Spleen (tissue), 11 donors: ENCODE results near the gene HYDIN. TPM values are rescaled to one million over a fixed set of nuclear protein-coding genes. Genes with fewer than 3 reads are reported as not detected.

ENCODE experiments used
- DNase-seq: peaks from one replicate; pipeline ENCODE4 v3.0.0-alpha.2; 2020
- H3K27ac ChIP-seq, 8 donors: fragments of 200-600 bp; sonication (generic) in 7 of 8; 1 replicate in 4 of 8; 2 replicates in 4 of 8; pipeline versions ENCODE4 v1.5.0 to v1.8.0; 2016 to 2021; ENCODE audit warnings: inconsistent platforms in 4 of 8, mild to moderate bottlenecking in 4 of 8, moderate library complexity in 1 of 8
- H3K27me3 ChIP-seq, 7 donors: fragments of 200-600 bp; sonication (generic) in 6 of 7; replicated peaks in 1 of 7; 1 replicate in 4 of 7; 2 replicates in 3 of 7; pipeline versions ENCODE4 v1.5.0 to v1.8.0; 2016 to 2021; ENCODE audit warnings: inconsistent platforms in 3 of 7, mild to moderate bottlenecking in 1 of 7
- H3K36me3 ChIP-seq, 6 donors: fragments of 200-600 bp; sonication (generic) in 5 of 6; 1 replicate in 4 of 6; 2 replicates in 2 of 6; pipeline versions ENCODE4 v1.5.0 to v1.8.0; 2016 to 2021; ENCODE audit warnings: inconsistent platforms in 2 of 6
- H3K4me1 ChIP-seq, 6 donors: fragments of 200-600 bp; sonication (generic) in 5 of 6; 1 replicate in 3 of 6; 2 replicates in 3 of 6; pipeline versions ENCODE4 v1.5.0 to v1.8.0; 2016 to 2021; ENCODE audit warnings: inconsistent platforms in 3 of 6
- H3K4me3 ChIP-seq, 8 donors: fragments of 200-600 bp; sonication (generic) in 7 of 8; 1 replicate in 4 of 8; 2 replicates in 4 of 8; pipeline versions ENCODE4 v1.5.0 to v1.8.0; 2016 to 2021; ENCODE audit warnings: inconsistent platforms in 4 of 8, mild to moderate bottlenecking in 4 of 8, moderate library complexity in 2 of 8
- H3K9me3 ChIP-seq, 8 donors: fragments of 200-600 bp; sonication (generic) in 7 of 8; 1 replicate in 4 of 8; 2 replicates in 4 of 8; pipeline versions ENCODE4 v1.5.0 to v1.8.0; 2016 to 2021; ENCODE audit warnings: inconsistent platforms in 4 of 8
- CTCF ChIP-seq, 11 experiments: fragments of 200-600 bp in 7 of 11; fragments of 450-650 bp in 4 of 11; sonication (generic) in 4 of 11; IDR thresholded peaks in 8 of 11; conservative IDR thresholded peaks in 3 of 11; 1 replicate in 7 of 11; 2 replicates in 4 of 11; pipeline versions ENCODE4 v1.4.0 to v1.8.0; 2016 to 2021; ENCODE audit warnings: antibody characterized with exemption in 11 of 11, inconsistent platforms in 4 of 11, mild to moderate bottlenecking in 1 of 11
- POLR2A ChIP-seq, 3 donors: fragments of 450-650 bp; IDR thresholded peaks; one replicate each; pipeline ENCODE4 v1.5.1; 2017; ENCODE audit warnings: antibody characterized with exemption in 3 of 3, mild to moderate bottlenecking in 1 of 3
- POLR2AphosphoS5 ChIP-seq, 3 donors: sonication (generic); formaldehyde crosslinking; IDR thresholded peaks; one replicate each; pipeline ENCODE4 v1.5.1; 2017; ENCODE audit warnings: antibody characterized with exemption in 3 of 3
- WGBS, 5 donors: extraction: QIAGEN DNeasy Blood & Tissue Kit in 3 of 5; methylation state at CpG; one replicate each; pipeline versions ENCODE4 v1.1.5 to v1.1.7; 2013 to 2018; 5-methylcytosine and 5-hydroxymethylcytosine counted together
- intact Hi-C: fragments of 100-400 bp; cut with DNase I; formaldehyde crosslinking; loops from one replicate; pipeline ENCODE4 v1.15.0; 2023; ENCODE audit warnings: low total_unique reads
- polyA plus RNA-seq, 3 donors: library from polyadenylated mRNA; stranded (reverse); fragments of 200-250 nt; gene quantifications; one replicate each; pipeline ENCODE4 v1.2.1, GENCODE V29; 2013
- total RNA-seq, 7 donors: library from RNA; depleted of rRNA in 3 of 7; stranded (reverse); fragments of >200 nt in 3 of 7; fragmentation: NEBNext Ultra II Directional in 4 of 7; extraction: Animal tissue kit (Norgen Biotek cat#: 25700) in 4 of 7; gene quantifications; one replicate each; pipeline versions ENCODE4 v1.1.0 to v1.2.1, GENCODE V29; 2016 to 2021
- donor health status: healthy with polysubstance abuse.
- donor health status: DM: no; HTN: no; CAD: no; lungs with moderate emphysema.
- donor health status: DM: no; HTN: no; CAD: no.
- donor health status: Bipolar disorder and iron deficiency.
- donor health status: healthy.
- donor health status: DM: no; HTN: no; CAD: no.
- donor health status: DM: yes; HTN: yes; CAD: no.

HYDIN gene
- total and polyA plus RNA-seq, 10 donors: 0.05 to 2.2 (median 0.42) TPM

- no peak for TF ChIP-seq POLR2AphosphoS5 (IDR thresholded peaks at IDR 0.05)
- no peak for TF ChIP-seq POLR2A (IDR thresholded peaks at IDR 0.05)
- TF ChIP-seq CTCF (IDR thresholded peaks at IDR 0.05 in 8 of 11, conservative IDR thresholded peaks at IDR 0.05 in 3 of 11): no peak
- Histone ChIP-seq H3K36me3 (no peaks in the 10 kb centered on the region), H3K4me1 (peaks cover 0 to 5% (median 0%) of the 10 kb centered on the region in 6 donors), H3K27ac (no peak overlapping the region), H3K9me3 (peaks cover 0 to 37% (median 18%) of the 10 kb centered on the region in 8 donors), H3K27me3 (peaks cover 0 to 21% (median 0%) of the 10 kb centered on the region in 7 donors), H3K4me3 (no peak overlapping the region)
- intact Hi-C loops: no loop called here
- DNase-seq: no peak
- WGBS, 5 donors: 30 to 57% (median 50%) methylated on average over 2 of the region's 2 CpGs
Observed at GRCh38 chr16:71201556-71201955, 29.0 kb downstream of the HYDIN start.

GRCh38 chr16:71201054-71201453, 29.5 kb downstream of the HYDIN start:
- Histone ChIP-seq H3K27ac (no peak overlapping the region), H3K36me3 (no peaks in the 10 kb centered on the region), H3K9me3 (peaks cover 0 to 32% (median 16%) of the 10 kb centered on the region in 8 donors), H3K4me1 (peaks cover 0 to 5% (median 0%) of the 10 kb centered on the region in 6 donors), H3K4me3 (no peak overlapping the region), H3K27me3 (peaks cover 0 to 21% (median 0%) of the 10 kb centered on the region in 7 donors)
- WGBS, 5 donors: 72 to 87% (median 77%) methylated on average over 1 of the region's 1 CpG
- intact Hi-C loops: no loop called here
- TF ChIP-seq CTCF (IDR thresholded peaks at IDR 0.05 in 8 of 11, conservative IDR thresholded peaks at IDR 0.05 in 3 of 11) (no peak), POLR2A (IDR thresholded peaks at IDR 0.05) (no peak), POLR2AphosphoS5 (IDR thresholded peaks at IDR 0.05) (no peak)
- DNase-seq: no peak

- H3K27ac ChIP-seq: no peak overlapping the region
- peaks cover 0 to 28% (median 16%) of the 10 kb centered on the region in 8 donors for H3K9me3 ChIP-seq
- DNase-seq: no peak
- H3K4me1 ChIP-seq: no peaks in the 10 kb centered on the region
- intact Hi-C loops: no loop called here
- WGBS, 5 donors: 62 to 100% (median 80%) methylated on average over 1 of the region's 1 CpG
- H3K27me3 ChIP-seq: peaks cover 0 to 9% (median 0%) of the 10 kb centered on the region in 7 donors
- H3K4me3 ChIP-seq: no peak overlapping the region
- no peak for TF ChIP-seq POLR2A (IDR thresholded peaks at IDR 0.05)
- no peak for TF ChIP-seq POLR2AphosphoS5 (IDR thresholded peaks at IDR 0.05)
- TF ChIP-seq CTCF (IDR thresholded peaks at IDR 0.05 in 8 of 11, conservative IDR thresholded peaks at IDR 0.05 in 3 of 11): no peak
- H3K36me3 ChIP-seq: no peaks in the 10 kb centered on the region
Observed at GRCh38 chr16:71198408-71198807, 32.1 kb downstream of the HYDIN start.

- TF ChIP-seq POLR2A (IDR thresholded peaks at IDR 0.05) (no peak), CTCF (IDR thresholded peaks at IDR 0.05 in 8 of 11, conservative IDR thresholded peaks at IDR 0.05 in 3 of 11) (no peak), POLR2AphosphoS5 (IDR thresholded peaks at IDR 0.05) (no peak)
- H3K36me3 ChIP-seq: no peaks in the 10 kb centered on the region
- intact Hi-C loops: no loop called here
- H3K9me3 ChIP-seq: no peaks in the 10 kb centered on the region
- peaks cover 0 to 16% (median 0%) of the 10 kb centered on the region in 7 donors for H3K27me3 ChIP-seq
- 66 to 77% (median 74%) methylated on average over 5 of the region's 5 CpGs for WGBS, 5 donors
- no peaks in the 10 kb centered on the region for H3K4me1 ChIP-seq
- no peak overlapping the region for H3K4me3 ChIP-seq
- H3K27ac ChIP-seq: no peak overlapping the region
- DNase-seq: no peak
Observed at GRCh38 chr16:71192387-71192786, 38.1 kb downstream of the HYDIN start.
